GM21737 (cell line): ENCODE measurements around the gene ZYX.
"Not testable (repeated sequence)": the region's sequence is repeated elsewhere in the genome, so short reads cannot be mapped to it uniquely, and the experiment has no call there.

Source experiments
- ATAC-seq: cut with Tn5 transposase; IDR thresholded peaks from one replicate; pipeline ENCODE4 v1.9.1; 2021; ENCODE audit warnings: mild to moderate bottlenecking, moderate library complexity; ENCODE audit not compliant: unreplicated experiment

Gene ZYX

DNA sequence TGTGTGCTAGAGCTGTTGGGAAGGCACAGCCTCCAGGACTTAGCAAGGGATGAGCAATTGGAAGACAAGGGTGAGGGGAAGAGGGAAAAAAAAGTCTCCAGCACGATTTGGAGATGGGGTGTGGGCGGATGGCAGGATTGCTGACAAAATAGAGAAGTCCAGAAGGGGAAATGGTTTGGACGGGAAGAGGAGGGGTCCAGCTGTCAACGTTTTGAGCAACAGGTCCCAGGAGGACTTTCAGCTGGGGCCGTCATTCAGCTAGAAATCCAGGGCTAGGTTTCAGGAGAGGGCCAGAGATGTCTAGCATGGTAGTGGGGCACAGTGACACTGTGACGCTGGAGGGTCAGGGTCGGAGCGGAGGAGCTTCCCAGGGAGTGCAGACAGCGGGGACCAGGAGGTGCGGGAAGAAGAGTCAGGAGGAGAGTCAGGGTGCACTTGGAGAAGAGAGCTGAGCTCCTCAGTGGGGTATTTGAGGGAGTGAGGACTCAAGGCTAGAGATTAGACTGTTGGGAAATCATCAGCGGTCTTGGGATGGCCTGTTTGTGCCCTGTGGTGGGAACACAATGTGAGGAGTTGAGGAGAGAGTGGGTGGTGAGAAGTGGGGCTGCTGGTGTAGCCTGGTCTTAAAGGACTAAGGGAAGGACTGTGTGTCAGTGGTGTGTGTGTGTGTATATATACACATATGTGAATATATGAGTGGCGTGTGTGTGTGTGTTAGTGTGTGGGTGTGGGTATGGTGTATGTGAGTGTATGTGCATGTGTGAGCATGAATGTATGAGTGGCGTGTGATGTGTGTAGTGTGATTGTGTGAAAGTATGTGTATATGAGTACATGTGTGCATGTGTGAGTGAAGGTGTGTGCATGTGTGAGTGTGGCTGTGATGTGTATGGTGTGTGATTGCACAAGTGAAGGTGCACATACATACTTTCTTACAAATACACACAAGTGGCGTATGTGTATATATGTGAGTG is 3.8 kb downstream of the ZYX start:
- no peak for ATAC-seq

DNA sequence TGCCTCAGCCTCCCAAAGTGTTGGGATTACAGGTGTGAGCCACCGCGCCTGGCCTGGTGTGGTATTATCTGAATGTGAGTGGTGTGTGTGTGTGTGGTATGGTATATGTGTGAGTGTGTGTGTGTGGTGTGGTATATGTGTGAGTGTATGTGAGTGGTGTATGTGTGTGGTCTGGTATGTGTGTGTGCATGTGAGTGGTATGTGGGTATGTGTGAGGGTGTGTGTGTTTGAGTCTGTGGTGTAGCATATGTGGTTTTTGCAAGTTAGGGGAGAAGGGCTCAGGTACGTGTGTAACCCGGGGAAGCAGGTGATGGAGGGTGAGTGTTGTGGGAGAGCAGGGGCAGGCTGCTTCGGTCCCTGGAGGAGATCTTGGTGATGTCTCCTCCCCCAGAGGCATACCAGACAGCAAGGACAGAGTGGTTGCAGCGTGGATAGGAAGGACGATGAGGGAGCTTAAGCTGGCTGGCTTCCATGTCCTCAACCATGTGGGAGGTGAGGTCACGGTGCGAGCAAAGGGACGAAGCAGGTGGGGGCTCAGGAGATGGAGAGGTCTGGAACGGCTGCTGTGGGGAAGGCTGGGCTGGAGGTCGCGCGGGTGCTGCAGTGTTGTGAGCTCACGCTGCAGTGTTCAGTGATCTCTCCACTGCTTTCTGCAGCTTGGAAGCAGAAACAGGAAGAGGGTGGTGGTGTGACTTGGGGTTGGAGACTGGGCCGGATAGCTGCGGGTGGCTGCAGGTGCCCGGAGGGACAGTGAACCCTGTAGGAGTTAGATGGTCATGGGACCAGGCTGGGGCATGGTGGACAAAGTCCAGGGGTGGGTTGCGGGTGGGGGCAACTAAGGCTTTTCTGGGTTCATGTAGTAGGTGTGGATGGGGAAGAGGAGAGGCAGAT is 5.0 kb downstream of the ZYX start:
- peak; percentile 51 for ATAC-seq

DNA sequence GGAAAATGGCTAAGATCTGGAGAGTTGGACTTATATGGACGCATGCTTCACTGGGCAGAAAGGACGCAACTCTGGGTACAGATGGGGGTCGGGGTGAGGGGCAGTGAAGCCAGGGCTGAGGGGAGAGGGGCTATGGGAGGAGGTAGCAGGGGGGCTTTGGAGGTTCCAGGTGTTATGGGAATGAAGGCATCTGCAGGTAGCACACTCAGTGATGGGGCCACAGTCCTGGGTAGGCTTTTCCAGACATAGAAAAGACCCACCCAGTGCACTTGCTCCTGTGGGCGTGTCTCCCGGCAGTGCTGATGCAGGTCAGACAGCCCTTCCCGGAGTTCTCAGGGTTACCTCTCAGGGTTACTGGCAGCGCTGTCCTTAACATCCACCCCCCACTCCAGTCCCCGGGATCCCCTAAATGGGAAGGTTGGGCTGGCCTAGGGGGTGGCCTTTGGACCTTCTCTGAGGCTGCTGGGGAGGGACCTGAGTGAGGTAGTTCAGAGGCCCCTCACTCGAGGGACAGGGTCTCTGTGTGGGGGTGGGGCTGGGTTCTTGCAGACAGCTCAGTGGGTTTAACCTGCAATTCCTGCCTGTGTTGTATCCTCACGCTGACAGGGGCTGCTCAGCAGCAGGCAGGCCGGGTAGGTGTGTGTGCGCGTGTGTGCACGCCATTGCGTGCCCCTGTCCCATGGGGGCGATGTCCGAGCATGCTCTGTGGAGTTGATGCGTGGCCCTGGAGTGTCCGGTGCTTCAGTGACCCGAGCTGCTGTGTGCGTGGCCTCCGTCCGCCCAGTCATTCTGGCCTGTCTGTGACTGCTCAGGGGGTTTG is 6.2 kb downstream of the ZYX start:
- no peak for ATAC-seq

DNA sequence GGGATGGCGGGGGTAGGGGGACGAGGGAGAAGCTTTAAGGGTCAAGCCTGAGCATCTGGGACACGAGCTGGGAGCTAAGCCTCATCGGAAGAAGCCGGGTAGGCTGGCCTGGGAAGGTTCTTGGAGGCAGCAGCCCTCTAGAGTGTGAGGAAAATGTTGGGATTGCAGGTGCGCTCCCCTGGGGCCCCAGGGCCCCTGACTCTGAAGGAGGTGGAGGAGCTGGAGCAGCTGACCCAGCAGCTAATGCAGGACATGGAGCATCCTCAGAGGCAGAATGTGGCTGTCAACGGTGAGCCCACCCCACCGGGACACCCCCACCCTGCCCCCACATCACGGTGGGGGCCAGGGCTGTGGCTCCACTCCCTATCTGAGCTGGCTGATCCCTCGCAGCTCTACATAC is 6.9 kb downstream of the ZYX start:
- no peak for ATAC-seq

DNA sequence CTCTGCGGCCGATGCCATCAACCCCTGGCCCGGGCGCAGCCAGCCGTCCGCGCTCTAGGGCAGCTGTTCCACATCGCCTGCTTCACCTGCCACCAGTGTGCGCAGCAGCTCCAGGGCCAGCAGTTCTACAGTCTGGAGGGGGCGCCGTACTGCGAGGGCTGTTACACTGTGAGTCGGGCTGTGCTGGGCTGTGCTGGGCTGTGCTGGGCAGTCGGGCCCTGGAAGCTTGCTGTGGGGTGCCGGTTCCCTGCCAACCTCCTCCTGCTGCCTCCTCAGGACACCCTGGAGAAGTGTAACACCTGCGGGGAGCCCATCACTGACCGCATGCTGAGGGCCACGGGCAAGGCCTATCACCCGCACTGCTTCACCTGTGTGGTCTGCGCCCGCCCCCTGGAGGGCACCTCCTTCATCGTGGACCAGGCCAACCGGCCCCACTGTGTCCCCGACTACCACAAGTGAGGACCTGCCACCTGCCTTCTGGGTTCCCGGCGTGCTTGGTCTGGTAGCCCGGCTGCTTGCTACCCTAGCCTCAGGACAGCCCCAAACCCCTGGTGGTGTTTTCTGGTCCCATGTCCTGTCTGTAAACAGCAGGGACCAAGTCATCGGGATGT is 7.5 kb downstream of the ZYX start:
- ATAC-seq = no peak

DNA sequence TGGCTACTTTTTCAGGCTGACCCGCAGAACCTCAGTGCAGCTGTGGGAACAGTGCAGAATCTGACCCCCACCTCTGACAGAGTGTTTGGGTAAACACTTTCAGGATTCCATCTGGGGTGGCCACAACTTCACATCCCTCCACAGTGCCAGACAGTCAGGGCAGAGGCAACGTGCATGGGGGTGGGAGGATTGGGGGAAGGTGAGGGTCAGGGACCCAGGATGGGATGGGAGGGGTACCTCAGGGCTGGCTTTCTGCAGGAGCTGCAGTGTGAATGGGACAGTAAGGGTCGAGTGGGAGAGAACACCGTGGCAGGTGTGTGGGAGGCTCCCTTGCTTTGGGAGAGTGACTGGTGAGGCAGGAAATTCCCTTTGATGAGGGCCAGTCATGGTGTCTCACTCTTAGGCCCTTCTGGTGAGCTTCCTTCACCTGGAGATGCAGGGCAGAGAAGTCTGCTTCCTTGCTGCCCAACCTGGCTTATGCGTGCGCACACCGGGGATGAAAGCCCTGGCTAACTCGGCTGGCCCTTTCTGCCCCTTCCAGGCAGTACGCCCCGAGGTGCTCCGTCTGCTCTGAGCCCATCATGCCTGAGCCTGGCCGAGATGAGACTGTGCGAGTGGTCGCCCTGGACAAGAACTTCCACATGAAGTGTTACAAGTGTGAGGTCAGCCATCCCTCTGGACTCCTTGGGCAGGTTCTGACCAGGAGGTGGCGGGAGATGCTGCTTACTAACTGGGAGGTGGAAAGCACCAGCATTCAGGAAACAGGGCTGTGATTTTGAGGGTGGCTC is 8.4 kb downstream of the ZYX start:
- ATAC-seq = no peak

DNA sequence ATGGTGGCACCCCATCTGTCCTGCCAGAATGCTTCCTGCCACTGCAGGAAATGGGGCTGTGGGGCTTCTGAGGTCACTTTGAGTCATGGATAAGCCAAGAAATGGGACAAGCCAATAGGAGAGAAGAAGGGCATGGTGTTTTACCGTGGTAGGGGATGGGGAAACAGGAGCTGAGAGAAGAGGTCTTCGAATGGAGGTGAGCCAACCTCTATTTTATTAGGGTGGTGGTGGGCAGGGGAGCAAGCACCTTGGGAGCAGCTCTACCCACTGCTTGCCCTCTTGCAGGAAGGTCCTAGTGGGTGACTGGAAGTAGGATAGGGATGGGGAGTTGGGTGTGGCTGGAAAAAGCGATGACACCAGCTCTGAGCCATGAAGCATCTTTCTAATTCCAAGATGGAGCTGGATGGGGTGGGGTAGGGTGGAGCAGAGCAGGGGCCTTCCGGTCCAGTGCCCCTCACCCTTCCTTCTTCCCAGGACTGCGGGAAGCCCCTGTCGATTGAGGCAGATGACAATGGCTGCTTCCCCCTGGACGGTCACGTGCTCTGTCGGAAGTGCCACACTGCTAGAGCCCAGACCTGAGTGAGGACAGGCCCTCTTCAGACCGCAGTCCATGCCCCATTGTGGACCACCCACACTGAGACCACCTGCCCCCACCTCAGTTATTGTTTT is 9.1 kb downstream of the ZYX start:
- no peak for ATAC-seq

DNA sequence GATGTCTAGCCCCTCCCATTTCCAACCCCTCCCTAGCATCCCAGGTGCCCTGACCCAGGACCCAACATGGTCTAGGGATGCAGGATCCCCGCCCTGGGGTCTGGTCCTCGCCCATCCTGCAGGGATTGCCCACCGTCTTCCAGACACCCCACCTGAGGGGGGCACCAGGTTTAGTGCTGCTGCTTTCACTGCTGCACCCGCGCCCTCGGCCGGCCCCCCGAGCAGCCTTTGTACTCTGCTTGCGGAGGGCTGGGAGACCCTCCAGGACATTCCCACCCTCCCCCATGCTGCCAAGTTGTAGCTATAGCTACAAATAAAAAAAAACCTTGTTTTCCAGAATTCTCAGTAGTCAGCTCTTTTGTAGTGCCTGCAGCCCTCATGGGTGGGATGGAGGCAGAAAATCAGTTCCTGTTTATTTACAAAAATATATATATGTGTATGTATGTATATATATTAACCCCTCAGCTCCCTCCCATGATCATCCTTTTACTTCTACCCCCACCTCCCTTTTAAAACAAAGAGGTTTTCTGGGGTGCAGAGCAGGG is 9.7 kb downstream of the ZYX start:
- no peak for ATAC-seq

DNA sequence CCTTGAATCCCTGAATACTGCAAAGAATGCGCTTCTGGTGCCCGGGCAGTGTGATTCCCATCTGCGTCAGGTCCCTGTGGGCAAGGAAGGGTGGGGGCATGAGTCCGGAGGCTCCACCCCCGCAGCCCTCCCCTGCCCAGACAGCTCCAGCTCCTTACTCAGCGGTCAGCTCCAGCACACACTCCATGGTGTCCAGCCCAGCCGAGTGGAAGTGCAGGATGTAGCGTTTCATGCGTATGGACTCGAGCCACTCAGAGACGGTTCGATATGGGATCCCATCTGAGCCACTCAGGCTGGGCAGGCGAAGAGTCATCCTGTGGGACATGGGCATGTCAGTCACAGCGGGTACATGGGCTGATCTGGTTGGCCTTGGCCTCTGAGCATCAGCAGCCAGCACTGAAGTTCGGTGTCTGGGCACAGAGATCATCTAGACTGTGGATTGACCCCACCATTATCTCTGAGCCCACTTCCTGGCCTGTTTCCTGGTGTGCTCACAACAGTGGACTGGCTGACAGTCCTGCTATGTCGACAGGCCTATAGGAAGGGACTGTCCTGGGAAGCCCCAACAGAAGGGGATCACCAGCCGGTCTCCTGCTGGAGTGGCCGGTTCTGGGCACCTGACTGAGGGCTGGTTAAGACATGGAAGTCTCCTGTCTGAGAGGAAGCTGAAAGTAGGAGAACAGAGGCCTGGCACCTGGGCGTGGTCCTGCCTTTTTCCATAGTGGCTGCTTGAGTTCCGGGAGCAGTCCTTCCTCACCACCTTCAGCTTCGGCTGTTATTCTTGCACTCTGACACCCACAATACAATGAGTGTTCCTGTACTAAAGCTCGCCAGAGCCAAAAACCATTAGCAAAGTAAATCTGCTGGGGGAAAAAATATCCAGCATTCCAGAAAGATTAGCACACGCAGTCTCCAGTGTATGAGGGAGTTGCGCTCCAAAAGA is 10.6 kb downstream of the ZYX start:
- ATAC-seq = no peak

DNA sequence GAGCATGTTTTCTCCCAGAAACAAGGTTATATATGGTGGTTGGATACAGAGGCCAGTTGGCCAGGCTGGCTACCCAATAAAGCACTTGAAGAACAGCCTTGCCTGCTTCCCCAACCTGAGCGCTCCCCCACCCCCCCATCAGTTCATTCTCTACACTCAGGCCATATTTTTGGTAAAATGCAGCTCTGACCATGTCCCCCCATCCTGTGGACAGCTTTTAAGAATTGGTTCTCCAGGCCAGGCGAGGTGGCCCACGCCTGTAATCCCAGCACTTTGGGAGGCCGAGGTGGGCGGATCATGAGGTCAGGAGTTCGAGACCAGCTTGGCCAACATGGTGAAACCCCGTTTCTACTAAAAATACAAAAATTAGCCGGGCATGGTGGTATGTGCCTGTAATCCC is 11.3 kb downstream of the ZYX start:
- ATAC-seq = not testable (repeated sequence)

DNA sequence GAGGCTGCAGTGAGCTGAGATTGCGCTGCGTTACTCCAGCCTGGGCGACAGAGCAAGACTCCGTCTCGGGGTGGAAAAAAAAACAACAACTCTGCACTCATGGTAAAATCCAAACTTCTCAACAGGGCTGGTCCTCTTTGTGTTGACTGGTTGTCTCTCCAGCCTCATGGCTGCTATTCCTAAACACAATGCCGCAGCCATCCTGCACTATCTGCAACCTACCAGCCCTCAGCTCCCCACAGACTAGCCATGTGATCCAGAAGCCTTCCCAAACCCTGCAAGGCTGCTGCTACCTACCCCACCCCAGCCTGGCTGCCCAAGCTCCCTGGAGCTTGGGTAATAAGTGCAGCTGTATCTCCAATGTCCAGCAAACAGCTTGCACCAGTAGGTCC is 11.7 kb downstream of the ZYX start:
- ATAC-seq = no peak

DNA sequence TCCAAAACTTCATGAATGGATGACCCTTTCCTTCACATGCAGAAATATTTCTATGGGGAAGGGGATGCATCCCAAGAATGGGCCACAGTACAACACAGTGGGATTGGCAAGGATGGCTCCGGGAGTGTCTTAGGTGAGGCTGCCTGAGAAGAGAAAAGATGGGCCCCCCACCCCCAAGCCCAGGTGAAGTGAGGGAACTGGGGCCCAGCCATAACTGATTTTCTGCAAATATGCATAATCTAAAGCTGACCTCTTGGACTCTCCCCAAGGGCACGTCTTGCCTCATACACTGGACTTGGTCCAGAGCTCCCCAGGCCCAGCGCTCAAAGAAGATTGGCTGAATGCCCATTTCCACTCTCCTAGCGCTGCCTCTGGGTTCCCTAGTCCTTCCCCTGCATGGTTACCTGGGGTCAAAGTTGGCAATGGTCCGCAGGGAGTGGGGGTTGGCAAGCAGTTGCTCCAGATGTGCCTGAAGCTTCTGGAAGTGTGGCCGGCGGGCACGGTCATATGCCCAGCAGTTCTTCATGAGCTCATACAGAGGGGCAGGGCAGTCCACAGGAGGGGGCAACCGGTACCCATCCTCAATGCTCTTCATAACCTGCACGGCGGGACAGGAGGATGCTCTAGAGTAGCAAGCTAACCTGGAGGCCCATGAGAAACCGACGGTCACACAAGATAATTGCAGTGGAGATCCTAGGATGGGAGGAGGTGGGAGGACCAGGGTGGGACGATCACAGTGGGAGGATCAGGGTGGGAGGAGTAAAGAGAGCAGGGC is 12.3 kb downstream of the ZYX start:
- ATAC-seq = no peak

DNA sequence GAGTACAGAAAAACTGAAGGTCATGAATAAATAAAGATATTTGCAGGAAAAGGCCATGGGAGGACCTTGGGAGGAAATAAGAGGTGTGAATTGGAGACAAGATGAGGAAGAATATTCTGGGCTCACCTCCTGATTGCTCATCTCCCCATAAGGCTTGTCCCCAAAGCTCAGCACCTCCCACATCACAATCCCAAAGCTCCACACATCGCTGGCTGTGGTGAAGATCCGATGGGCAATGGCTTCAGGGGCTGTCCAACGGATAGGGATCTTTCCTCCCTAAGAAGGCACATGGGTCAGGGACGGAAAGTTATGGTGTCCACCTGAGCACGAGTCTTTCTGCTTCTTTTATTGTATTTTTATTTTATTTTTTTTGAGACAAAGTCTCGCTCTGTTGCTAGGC is 12.9 kb downstream of the ZYX start:
- ATAC-seq = no peak

DNA sequence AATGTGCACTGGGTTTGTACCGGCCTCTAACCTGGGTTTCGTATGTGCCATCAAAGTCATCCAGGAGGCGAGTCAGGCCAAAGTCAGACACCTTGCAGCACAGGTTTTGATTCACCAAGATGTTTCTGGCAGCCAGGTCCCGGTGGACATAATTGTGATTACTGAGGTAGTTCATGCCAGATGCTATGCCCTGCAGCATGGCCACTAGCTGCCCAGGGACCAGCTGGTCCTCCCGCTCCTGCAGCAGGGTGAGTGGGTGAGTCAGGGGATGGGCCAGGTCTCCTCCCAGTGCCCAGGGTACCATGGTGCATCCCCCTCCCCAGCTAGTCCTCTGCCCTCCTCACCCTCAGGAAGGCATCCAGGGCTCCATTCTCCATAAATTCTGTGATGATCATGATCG is 13.6 kb downstream of the ZYX start:
- ATAC-seq = no peak

DNA sequence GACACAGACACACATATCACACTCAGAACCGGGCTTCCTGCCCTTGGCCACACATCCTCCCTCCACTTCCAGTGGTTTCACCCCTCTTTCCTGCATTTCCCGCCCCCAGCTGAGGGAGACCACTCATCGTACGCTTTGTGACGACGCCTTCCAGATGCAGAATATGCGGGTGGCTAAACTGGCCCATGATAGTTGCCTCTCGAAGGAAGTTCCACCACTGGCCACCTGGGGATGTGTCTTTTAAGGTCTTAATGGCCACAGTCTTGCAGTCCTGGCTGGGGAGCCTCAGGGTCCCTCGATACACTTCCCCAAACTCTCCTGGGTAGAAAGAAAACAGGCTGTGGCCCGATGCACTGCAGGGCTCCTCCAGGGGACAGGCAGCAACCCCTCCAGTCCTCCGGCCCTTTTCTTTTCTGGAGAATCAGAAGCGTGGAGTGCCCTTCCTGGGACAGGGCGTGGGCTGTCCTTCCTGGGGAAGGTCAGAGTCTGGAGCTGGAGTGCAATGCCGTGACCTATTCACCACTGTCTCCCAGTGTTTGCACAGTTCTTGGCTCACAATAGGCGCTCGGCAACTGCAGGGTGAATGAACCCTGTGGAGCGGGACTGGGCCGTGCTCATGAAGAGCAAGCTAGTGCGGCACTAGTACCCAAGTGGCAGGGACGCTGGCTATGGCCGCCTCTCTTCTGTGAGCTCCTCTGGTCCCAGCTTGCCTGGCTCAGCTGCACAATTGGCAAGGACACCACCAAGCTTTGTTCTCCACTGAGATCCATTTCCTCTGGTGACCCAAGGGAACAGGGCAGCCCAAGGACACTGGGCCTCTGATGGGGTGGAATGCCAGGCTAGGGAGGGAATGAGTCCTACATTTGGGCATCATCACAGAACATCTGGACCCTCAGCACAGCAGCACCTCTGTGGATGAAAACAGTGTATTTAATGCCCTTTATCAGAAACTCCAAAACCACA is 14.3 kb downstream of the ZYX start:
- no peak for ATAC-seq

DNA sequence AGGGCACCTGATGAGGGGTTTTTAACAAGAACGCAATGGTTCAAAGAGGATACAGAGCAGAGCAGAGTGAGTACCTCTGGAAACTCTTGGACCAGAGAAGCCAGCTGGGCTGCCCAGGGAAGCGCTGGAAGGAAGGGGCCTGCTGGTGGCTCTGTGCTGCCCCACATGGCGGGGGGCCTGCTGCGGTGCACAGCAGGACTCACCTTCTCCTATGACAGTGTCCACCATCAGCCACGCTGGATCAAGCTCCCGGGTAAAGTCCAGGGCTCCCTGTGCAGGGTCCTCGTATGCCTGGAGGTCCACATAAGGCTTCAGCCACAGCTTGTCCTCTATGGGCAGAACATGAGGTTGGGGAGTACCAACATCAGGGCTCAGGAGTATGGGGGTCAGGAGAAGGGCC is 15.0 kb downstream of the ZYX start:
- no peak for ATAC-seq
